Glutamatergic neuron (in vitro differentiated cells): Measurements from ENCODE around the gene TBC1D24. TPM values are rescaled to one million over a fixed set of nuclear protein-coding genes. Genes with fewer than 3 reads are reported as not detected.

Experiments
- DNase-seq: peaks from one replicate; pipeline ENCODE4 v3.0.0; 2022
- H3K27ac Mint-ChIP-seq: one replicate; pipeline ENCODE4 v1.8.0; 2020; ENCODE audit warnings: mild to moderate bottlenecking, mixed read lengths, inconsistent platforms; ENCODE audit not compliant: unreplicated experiment
- H3K27me3 Mint-ChIP-seq: one replicate; pipeline ENCODE4 v1.8.0; 2020; ENCODE audit warnings: mild to moderate bottlenecking, moderate library complexity, mixed read lengths, inconsistent platforms; ENCODE audit not compliant: unreplicated experiment
- H3K36me3 Mint-ChIP-seq: one replicate; pipeline ENCODE4 v1.8.0; 2020; ENCODE audit warnings: mild to moderate bottlenecking, mixed read lengths, inconsistent platforms; ENCODE audit not compliant: unreplicated experiment
- H3K4me1 Mint-ChIP-seq: one replicate; pipeline ENCODE4 v1.8.0; 2020; ENCODE audit warnings: mild to moderate bottlenecking, low read depth, mixed read lengths, inconsistent platforms; ENCODE audit not compliant: unreplicated experiment
- H3K4me3 Mint-ChIP-seq: one replicate; pipeline ENCODE4 v1.8.0; 2020; ENCODE audit warnings: mild to moderate bottlenecking, mixed read lengths, inconsistent platforms; ENCODE audit not compliant: unreplicated experiment
- H3K9me3 Mint-ChIP-seq: one replicate; pipeline ENCODE4 v1.8.0; 2020; ENCODE audit warnings: mild to moderate bottlenecking, moderate library complexity, mixed read lengths, inconsistent platforms; ENCODE audit not compliant: unreplicated experiment
- CTCF ChIP-seq: fragments of 200-600 bp; sonication (generic); IDR thresholded peaks from one replicate; pipeline ENCODE4 v1.5.0; 2021; ENCODE audit not compliant: partially characterized antibody, unreplicated experiment
- total RNA-seq: library from RNA; stranded (reverse); fragmentation: NEBNext Ultra II Directional; extraction: Animal tissue kit (Norgen Biotek cat#: 25700); gene quantifications from one replicate; pipeline ENCODE4 v1.2.1, GENCODE V29; 2021; ENCODE audit not compliant: unreplicated experiment

The TBC1D24 gene
- total RNA-seq, 1 donor from 2014 or later, result 58.4 TPM

DNA sequence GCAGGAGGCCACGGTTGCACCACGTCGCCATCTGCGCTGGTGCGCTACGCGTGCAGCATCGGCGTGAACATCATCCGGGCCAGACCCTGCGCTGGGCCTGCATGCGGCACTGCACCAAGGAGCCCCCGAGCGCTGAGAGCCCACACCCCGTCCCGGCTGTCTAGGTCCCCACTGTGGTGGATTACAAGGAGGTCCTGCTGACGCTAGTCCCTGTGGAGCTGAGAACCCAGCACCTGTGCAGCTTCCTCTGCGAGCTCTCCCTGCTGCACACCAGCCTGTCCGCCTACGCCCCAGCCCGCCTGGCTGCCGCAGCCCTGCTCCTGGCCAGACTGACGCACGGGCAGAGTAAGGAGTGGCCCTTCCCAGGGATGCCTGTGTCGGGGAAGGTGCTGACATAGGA, 25.8 kb upstream of the TBC1D24 start:
- H3K27me3 Mint-ChIP-seq, result peaks cover 5% of the 10 kb centered on the region

GRCh38 chr16:2450535-2450934, 24.4 kb upstream of the TBC1D24 start:
- no peak for TF ChIP-seq CTCF
- no peak for DNase-seq
- Mint-ChIP-seq H3K4me1 (peaks cover 6% of the 10 kb centered on the region), H3K9me3 (peaks cover 2% of the 10 kb centered on the region), H3K4me3 (no peak overlapping the region), H3K27ac (peak overlapping the region; percentile 56), H3K36me3 (peaks cover 4% of the 10 kb centered on the region), H3K27me3 (peaks cover 7% of the 10 kb centered on the region)

More for the DNA sequence above, 25.8 kb upstream of the TBC1D24 start:
- H3K27ac Mint-ChIP-seq, result no peak overlapping the region
- H3K36me3 Mint-ChIP-seq, result peaks cover 4% of the 10 kb centered on the region
- DNase-seq, result no peak
- H3K4me1 Mint-ChIP-seq, result peaks cover 6% of the 10 kb centered on the region
- H3K9me3 Mint-ChIP-seq, result peaks cover 2% of the 10 kb centered on the region
- TF ChIP-seq CTCF, result no peak
- H3K4me3 Mint-ChIP-seq, result no peak overlapping the region

DNA sequence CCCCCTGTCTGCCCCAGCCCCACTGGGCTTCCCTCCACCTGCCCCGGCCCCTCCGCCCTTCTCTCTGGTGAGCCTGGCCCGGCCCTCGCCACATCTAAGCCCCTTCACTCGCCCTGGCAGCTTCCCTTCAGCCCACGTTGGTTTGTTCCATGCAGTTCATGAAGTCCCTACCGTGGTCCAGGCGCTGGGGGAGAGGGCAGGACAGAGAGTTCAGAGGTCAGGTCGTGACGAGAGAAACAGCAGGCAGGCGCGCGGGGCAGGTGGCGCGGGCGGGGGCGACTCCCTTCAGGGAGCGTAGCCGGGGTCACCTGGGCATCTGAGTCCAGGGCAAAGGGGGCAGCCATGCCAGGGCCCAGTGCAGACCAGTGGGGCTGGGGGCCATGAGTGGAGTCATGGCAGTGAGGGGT, 23.9 kb upstream of the TBC1D24 start:
- TF ChIP-seq CTCF, result no peak
- H3K9me3 Mint-ChIP-seq, result peaks cover 2% of the 10 kb centered on the region

GRCh38 chr16:2451851-2452320, 23.0 kb upstream of the TBC1D24 start:
- Mint-ChIP-seq H3K27me3 (peaks cover 9% of the 10 kb centered on the region), H3K9me3 (peaks cover 2% of the 10 kb centered on the region), H3K4me1 (peaks cover 8% of the 10 kb centered on the region), H3K36me3 (peaks cover 4% of the 10 kb centered on the region), H3K4me3 (no peak overlapping the region), H3K27ac (peak overlapping the region; percentile 80)
- no peak for TF ChIP-seq CTCF
- DNase-seq, result peak; percentile 58

More for the DNA sequence above, 23.9 kb upstream of the TBC1D24 start:
- H3K4me1 Mint-ChIP-seq, result peaks cover 6% of the 10 kb centered on the region
- no peak for DNase-seq
- no peak overlapping the region for H3K4me3 Mint-ChIP-seq
- H3K27me3 Mint-ChIP-seq, result peaks cover 7% of the 10 kb centered on the region
- peaks cover 4% of the 10 kb centered on the region for H3K36me3 Mint-ChIP-seq
- peak overlapping the region; percentile 56 for H3K27ac Mint-ChIP-seq

DNA sequence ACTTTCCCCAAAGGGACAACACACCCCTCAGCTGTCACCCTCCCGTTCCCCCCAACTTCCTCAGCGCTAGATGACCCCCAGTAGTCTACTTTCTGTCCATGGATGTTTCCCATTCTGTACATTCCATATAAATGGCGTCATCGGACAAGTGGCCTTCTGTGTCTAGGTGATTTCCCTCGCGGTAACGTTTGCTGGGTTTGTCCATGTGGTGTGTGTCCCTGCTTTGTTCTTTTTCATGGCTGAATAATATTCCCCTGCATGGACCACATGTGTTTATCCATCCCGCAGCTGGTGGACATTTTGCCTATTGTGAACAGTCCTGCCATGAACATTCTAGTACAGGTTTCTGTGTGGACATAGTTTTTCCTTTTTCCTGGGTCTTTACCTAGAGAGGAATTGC, 22.3 kb upstream of the TBC1D24 start:
- Mint-ChIP-seq H3K36me3 (peaks cover 4% of the 10 kb centered on the region), H3K4me3 (no peak overlapping the region), H3K9me3 (peaks cover 5% of the 10 kb centered on the region), H3K27ac (peak overlapping the region; percentile 80), H3K27me3 (peaks cover 11% of the 10 kb centered on the region), H3K4me1 (peaks cover 9% of the 10 kb centered on the region)
- no peak for TF ChIP-seq CTCF
- DNase-seq, result no peak
